IMR-90 (cell line): ENCODE data around the gene TNS3. TPM values are rescaled to one million over a fixed set of nuclear protein-coding genes. Genes with fewer than 3 reads are reported as not detected.

Experiments used
- ATAC-seq: fragments of 200-7000 bp; cut with Tn5 transposase; 2 replicates; pipeline ENCODE4 v1.9.1; 2020; ENCODE audit warnings: low read depth, mild to moderate bottlenecking, moderate library complexity
- BruUV-seq: library from RNA; stranded (reverse); fragments of 400-500 nt; replicated peaks from 2 replicates; lab custom pipeline; 2021; lab: Mats Ljungman, UMichigan
- CTCF ChIA-PET: fragments of 300-600 bp; formaldehyde crosslinking; extraction: SDS; loops from one replicate; lab custom pipeline; 2021; ENCODE audit warnings: antibody characterized with exemption; lab: Yijun Ruan, JAX
- POLR2A ChIA-PET: fragments of 300-600 bp; sonication (Branson Sonifier 250); formaldehyde crosslinking; loops from one replicate; lab custom pipeline; 2022; ENCODE audit warnings: antibody characterized with exemption; ENCODE audit not compliant: unreplicated experiment; lab: Charles Lee
- DNase-seq: peaks from one replicate; pipeline ENCODE4 v3.0.0; 2013
- H2AFZ ChIP-seq: replicated peaks from 2 replicates; pipeline ENCODE3; 2013; ENCODE audit warnings: low read length, mild to moderate bottlenecking; ENCODE audit not compliant: poor library complexity
- H2AK5ac ChIP-seq: 2 replicates; pipeline ENCODE4 v1.6.1; 2013; ENCODE audit warnings: low read depth, low read length, inconsistent platforms
- H2AK9ac ChIP-seq: replicated peaks from 2 replicates; pipeline ENCODE3; 2013; ENCODE audit warnings: mild to moderate bottlenecking, low read depth, low read length, moderate library complexity; ENCODE audit not compliant: poor library complexity
- H2BK120ac ChIP-seq: 2 replicates; pipeline ENCODE4 v1.6.1; 2013; ENCODE audit warnings: low read depth, low read length, inconsistent platforms
- H2BK15ac ChIP-seq: 3 replicates; pipeline ENCODE4 v1.6.1; 2013; ENCODE audit warnings: low read depth, low read length, inconsistent platforms
- H2BK20ac ChIP-seq: 2 replicates; pipeline ENCODE4 v1.6.1; 2013; ENCODE audit warnings: low read depth, mild to moderate bottlenecking, inconsistent platforms, low read length, moderate library complexity
- H2BK5ac ChIP-seq: 2 replicates; pipeline ENCODE4 v1.6.1; 2013; ENCODE audit warnings: mild to moderate bottlenecking, low read depth, low read length, inconsistent platforms; ENCODE audit not compliant: poor library complexity, severe bottlenecking
- H3K14ac ChIP-seq: replicated peaks from 2 replicates; pipeline ENCODE4 v1.6.1; 2013; ENCODE audit warnings: low read depth, low read length, inconsistent platforms
- H3K18ac ChIP-seq: 2 replicates; pipeline ENCODE4 v1.6.1; 2013; ENCODE audit warnings: low read depth, low read length, control low read depth
- H3K23ac ChIP-seq: 2 replicates; pipeline ENCODE4 v1.6.1; 2013; ENCODE audit warnings: low read depth, low read length, inconsistent platforms
- H3K27ac ChIP-seq: 2 replicates; pipeline ENCODE4 v1.5.1; 2013; ENCODE audit warnings: mild to moderate bottlenecking, control low read depth, low read length; ENCODE audit not compliant: insufficient read depth
- H3K27me3 ChIP-seq: 2 replicates; pipeline ENCODE4 v1.6.1; 2013; ENCODE audit warnings: low read length; ENCODE audit not compliant: control insufficient read depth, insufficient read depth
- H3K36me3 ChIP-seq: 2 replicates; pipeline ENCODE4 v1.6.1; 2013; ENCODE audit warnings: low read length, mixed read lengths; ENCODE audit not compliant: control insufficient read depth, insufficient read depth
- H3K4ac ChIP-seq: 2 replicates; pipeline ENCODE4 v1.6.1; 2013; ENCODE audit warnings: low read depth, low read length, inconsistent platforms
- H3K4me1 ChIP-seq: 2 replicates; pipeline ENCODE4 v1.6.1; 2013; ENCODE audit warnings: low read length, mixed read lengths; ENCODE audit not compliant: control insufficient read depth, insufficient read depth
- H3K4me2 ChIP-seq: 2 replicates; pipeline ENCODE4 v1.6.1; 2013; ENCODE audit warnings: low read depth, mild to moderate bottlenecking, control low read depth, low read length, moderate library complexity
- H3K4me3 ChIP-seq: 2 replicates; pipeline ENCODE4 v1.5.1; 2013; ENCODE audit warnings: low read depth, mild to moderate bottlenecking, control low read depth, low read length, moderate library complexity; ENCODE audit not compliant: insufficient read depth
- H3K56ac ChIP-seq: 2 replicates; pipeline ENCODE4 v1.6.1; 2013; ENCODE audit warnings: low read length, inconsistent platforms; ENCODE audit not compliant: insufficient read depth; ENCODE audit errors: extremely low read depth
- H3K79me1 ChIP-seq, 2 experiments: 2 replicates each; pipeline ENCODE4 v1.6.1; 2013; ENCODE audit warnings: low read length in 2 of 2, inconsistent platforms in 1 of 2, low read depth in 1 of 2
- H3K9ac ChIP-seq: 2 replicates; pipeline ENCODE4 v1.6.1; 2013; ENCODE audit warnings: low read depth, low read length, control low read depth
- H3K9me1 ChIP-seq: 2 replicates; pipeline ENCODE4 v1.6.1; 2013; ENCODE audit warnings: low read length, inconsistent platforms; ENCODE audit not compliant: insufficient read depth
- H3K9me3 ChIP-seq: 2 replicates; pipeline ENCODE4 v1.6.1; 2013; ENCODE audit warnings: low read length; ENCODE audit not compliant: control insufficient read depth, insufficient read depth
- H4K20me1 ChIP-seq: 2 replicates; pipeline ENCODE4 v1.6.1; 2013; ENCODE audit warnings: low read length, inconsistent platforms; ENCODE audit not compliant: insufficient read depth
- H4K5ac ChIP-seq: 2 replicates; pipeline ENCODE4 v1.6.1; 2013; ENCODE audit warnings: mild to moderate bottlenecking, low read depth, low read length, control low read depth
- H4K8ac ChIP-seq, 2 experiments: 2 replicates each; pipeline ENCODE4 v1.6.1; 2013; ENCODE audit warnings: low read depth in 2 of 2, low read length in 2 of 2, control low read depth in 1 of 2, inconsistent platforms in 1 of 2
- H4K91ac ChIP-seq: 2 replicates; pipeline ENCODE4 v1.6.1; 2013; ENCODE audit warnings: low read depth, low read length, inconsistent platforms; ENCODE audit not compliant: insufficient read depth
- BHLHE40 ChIP-seq: fragments of 150-350 bp; IDR thresholded peaks from 2 replicates; pipeline ENCODE4 v1.6.1; 2016; ENCODE audit warnings: mild to moderate bottlenecking, low read depth, low read length
- CEBPB ChIP-seq: IDR thresholded peaks from 2 replicates; pipeline ENCODE4 v1.6.1; 2012; ENCODE audit warnings: low read depth, low read length, improper control_type of control experiment
- CHD1 ChIP-seq: IDR thresholded peaks from 2 replicates; pipeline ENCODE4 v1.6.1; 2012; ENCODE audit warnings: low read depth, low read length, improper control_type of control experiment
- MXI1 ChIP-seq: IDR thresholded peaks from 2 replicates; pipeline ENCODE4 v1.6.1; 2012; ENCODE audit warnings: low read depth, mild to moderate bottlenecking, low read length, moderate library complexity, borderline replicate concordance
- NFE2L2 ChIP-seq: fragments of 150-350 bp; IDR thresholded peaks from 2 replicates; pipeline ENCODE4 v1.6.1; 2016; ENCODE audit warnings: low read depth, mild to moderate bottlenecking, low read length
- RAD21 ChIP-seq: IDR thresholded peaks from 2 replicates; pipeline ENCODE4 v1.6.1; 2012; ENCODE audit warnings: low read length, improper control_type of control experiment
- RFX5 ChIP-seq: IDR thresholded peaks from 2 replicates; pipeline ENCODE4 v1.8.0; 2012; ENCODE audit warnings: low read depth, mild to moderate bottlenecking, low read length, moderate library complexity
- SMC3 ChIP-seq: fragments of 150-350 bp; IDR thresholded peaks from 2 replicates; pipeline ENCODE4 v1.6.1; 2016; ENCODE audit warnings: low read depth, mild to moderate bottlenecking, antibody characterized with exemption, low read length, moderate library complexity
- WGBS, 2 experiments: methylation state at CpG; one replicate each; pipeline versions ENCODE4 v1.1.5 to v1.1.7; 2013; ENCODE audit warnings: missing lambda C conversion rate in 2 of 2; ENCODE audit not compliant: insufficient read length in 1 of 2; ENCODE audit errors: extremely low coverage in 2 of 2; 5-methylcytosine and 5-hydroxymethylcytosine counted together
- dilution Hi-C: fragments of 300-500 bp; cut with HindIII; formaldehyde crosslinking; loops from one replicate; pipeline ENCODE4 v1.14.3; 2018; ENCODE audit warnings: low sequenced_read_pairs; ENCODE audit not compliant: unreplicated experiment
- in situ Hi-C: fragments of 300-500 bp; cut with MboI; formaldehyde crosslinking; loops from 3 replicates; pipeline ENCODE4 v1.14.3; 2019; ENCODE audit warnings: low sequenced_read_pairs, inconsistent platforms, mixed read lengths
- intact Hi-C: fragments of 100-400 bp; cut with micrococcal nuclease; formaldehyde crosslinking; loops from 2 replicates; pipeline ENCODE4 v1.10.0; 2022
- polyA plus RNA-seq, 3 experiments: library from polyadenylated mRNA; depleted of rRNA; stranded (reverse); fragments of >200 nt; gene quantifications; 2 replicates each; pipeline ENCODE4 v1.2.3, GENCODE V29; 2012; ENCODE audit warnings: low replicate concordance in 1 of 3
- total RNA-seq: library from RNA; depleted of rRNA; stranded (reverse); fragments of >200 nt; gene quantifications from 2 replicates; pipeline ENCODE4 v1.2.3, GENCODE V29; 2012
- TF ChIP-seq, protein P1 (sequence below): fragments of 150-350 bp; IDR thresholded peaks from 2 replicates; pipeline ENCODE4 v1.6.1; 2016; ENCODE audit warnings: low read depth, mild to moderate bottlenecking, low read length, moderate library complexity, borderline replicate concordance

The TNS3 gene
- total and polyA plus RNA-seq, 2 of the 4 experiments (the other 2 are of a cell fraction): 64.3 to 79.2 TPM

DNA sequence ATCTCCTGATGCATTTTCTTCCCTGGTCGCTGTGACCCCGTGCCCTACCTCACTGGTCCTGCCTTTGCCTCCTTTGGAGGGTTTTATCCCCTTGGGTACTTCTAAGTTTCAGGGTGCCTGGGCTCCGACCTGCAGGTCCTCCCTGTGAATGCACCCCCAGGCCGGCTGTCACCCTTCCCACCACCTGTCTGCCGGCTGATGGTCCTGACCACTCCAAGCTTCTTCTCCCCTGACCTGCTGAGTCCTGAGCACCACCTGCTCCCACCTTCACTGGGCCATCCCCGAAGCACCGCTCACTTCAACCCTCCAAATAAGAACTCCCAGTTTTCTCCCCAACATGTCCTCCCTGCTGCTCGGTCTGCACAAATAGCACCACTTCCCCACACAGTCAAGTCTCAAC lies 33.4 kb downstream of the TNS3 start:
- no peak overlapping the region for H2BK20ac ChIP-seq
- in situ Hi-C loops: no loop called here
- H2BK5ac ChIP-seq: no peak overlapping the region
- no peak overlapping the region for H4K8ac ChIP-seq
- H3K9me1 ChIP-seq: peaks cover 48% of the 10 kb centered on the region
- intact Hi-C loops: no loop called here
- H2AK9ac ChIP-seq: peak overlapping the region; percentile 23
- no peak overlapping the region for H3K18ac ChIP-seq
- H4K20me1 ChIP-seq: peaks cover 94% of the 10 kb centered on the region
- BruUV-seq: no TSS peak
- H3K27me3 ChIP-seq: no peaks in the 10 kb centered on the region
- TF ChIP-seq RFX5 (no peak), CHD1 (no peak), MXI1 (no peak), NFE2L2 (no peak), CEBPB (no peak), RAD21 (no peak), BHLHE40 (no peak), SMC3 (no peak)
- TF ChIP-seq, protein P1, sequence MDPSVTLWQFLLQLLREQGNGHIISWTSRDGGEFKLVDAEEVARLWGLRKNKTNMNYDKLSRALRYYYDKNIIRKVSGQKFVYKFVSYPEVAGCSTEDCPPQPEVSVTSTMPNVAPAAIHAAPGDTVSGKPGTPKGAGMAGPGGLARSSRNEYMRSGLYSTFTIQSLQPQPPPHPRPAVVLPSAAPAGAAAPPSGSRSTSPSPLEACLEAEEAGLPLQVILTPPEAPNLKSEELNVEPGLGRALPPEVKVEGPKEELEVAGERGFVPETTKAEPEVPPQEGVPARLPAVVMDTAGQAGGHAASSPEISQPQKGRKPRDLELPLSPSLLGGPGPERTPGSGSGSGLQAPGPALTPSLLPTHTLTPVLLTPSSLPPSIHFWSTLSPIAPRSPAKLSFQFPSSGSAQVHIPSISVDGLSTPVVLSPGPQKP: no peak
- H2BK120ac ChIP-seq: no peak overlapping the region
- no peak overlapping the region for H3K4me2 ChIP-seq
- ChIA-PET POLR2A (no interaction called here), CTCF (no interaction called here)
- no peak overlapping the region for H2AFZ ChIP-seq
- ATAC-seq: no peak
- 98% methylated on average over 8 of the region's 8 CpGs; no CpG with 5 or more reads in 1 of the 2 experiments for WGBS, 2 experiments
- no peak overlapping the region for H2AK5ac ChIP-seq
- dilution Hi-C loops: no loop called here
- no peak overlapping the region for H4K5ac ChIP-seq
- no peak overlapping the region for H3K4ac ChIP-seq
- H3K4me3 ChIP-seq: no peak overlapping the region
- H3K36me3 ChIP-seq: peaks cover 17% of the 10 kb centered on the region
- H3K27ac ChIP-seq: no peak overlapping the region
- peak overlapping the region; percentile 31; the same call in 1 of the 2 replicates for H3K23ac ChIP-seq
- peaks cover 12% of the 10 kb centered on the region for H3K4me1 ChIP-seq
- no peak overlapping the region for H3K9ac ChIP-seq
- peak overlapping the region; percentile 23; the same call in 1 of the 2 replicates for H3K14ac ChIP-seq
- no peak overlapping the region for H3K56ac ChIP-seq
- DNase-seq: no peak
- H3K79me1 ChIP-seq: peaks cover 51 to 94% of the 10 kb centered on the region in 2 experiments
- H2BK15ac ChIP-seq: no peak overlapping the region
- no peaks in the 10 kb centered on the region for H3K9me3 ChIP-seq
- no peak overlapping the region for H4K91ac ChIP-seq
